Raji (cell line): ENCODE data around the gene SOX6.

Experiments used
- POLR2A ChIP-seq: IDR thresholded peaks from 2 replicates; pipeline ENCODE4 v1.6.1; 2011; ENCODE audit warnings: low read depth, low read length, control low read depth; ENCODE audit not compliant: insufficient read depth

Gene SOX6

DNA sequence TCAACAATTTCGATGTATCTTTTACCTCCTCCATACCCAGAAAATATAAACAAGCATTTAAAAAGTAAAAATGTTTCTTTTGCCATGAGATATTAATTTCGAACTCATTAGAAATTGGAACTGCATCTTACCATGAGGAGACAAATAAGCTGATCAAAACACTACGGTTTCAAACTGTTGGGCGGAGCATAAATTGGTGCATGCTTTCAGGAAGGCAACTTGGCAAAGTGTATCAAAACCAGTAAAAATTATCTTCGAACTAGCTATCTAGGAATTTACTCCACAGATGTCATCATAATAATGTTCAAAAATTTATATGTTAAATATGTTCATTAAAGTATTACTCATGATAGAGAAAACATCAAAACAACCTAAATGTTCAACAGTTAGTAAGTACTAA, 21.4 kb upstream of the SOX6 start:
- TF ChIP-seq POLR2A: no peak

DNA sequence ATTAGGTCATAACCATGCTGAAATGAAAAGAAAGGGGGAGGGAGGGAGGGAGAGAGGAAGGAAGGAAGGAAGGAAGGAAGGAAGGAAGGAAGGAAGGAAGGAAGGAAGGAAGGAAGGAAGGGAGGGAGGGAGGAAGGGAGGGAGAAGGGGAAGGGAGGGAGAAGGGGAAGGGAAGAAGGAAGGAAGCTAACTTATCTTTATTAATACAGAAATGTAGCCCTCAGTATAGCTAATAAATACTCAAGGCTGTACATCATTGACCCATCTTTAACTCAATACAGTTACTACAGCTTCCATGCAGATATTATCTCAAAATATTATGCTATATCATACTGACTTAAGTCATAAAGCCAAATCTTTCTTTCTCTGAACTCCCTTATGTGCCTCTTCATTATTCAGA, 17.4 kb upstream of the SOX6 start:
- no peak for TF ChIP-seq POLR2A

DNA sequence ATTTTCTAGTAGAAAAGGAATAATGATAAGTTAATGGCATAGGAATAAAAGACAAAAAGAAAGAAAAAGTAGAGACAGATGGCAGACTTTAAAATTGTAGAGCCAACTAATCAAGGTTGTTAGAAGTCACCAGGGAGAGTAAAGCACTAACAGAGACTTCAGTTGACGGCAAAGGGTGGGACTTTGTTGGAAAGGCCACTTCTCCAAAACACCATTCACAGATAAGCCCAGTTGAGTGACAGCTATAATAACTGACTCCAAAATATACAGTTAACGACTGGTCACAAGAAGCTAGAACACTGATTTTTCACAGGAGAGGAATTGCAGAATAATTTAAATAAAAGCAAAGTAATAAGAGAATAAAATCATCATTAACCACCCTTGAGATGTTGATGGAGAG, 16.0 kb upstream of the SOX6 start:
- no peak for TF ChIP-seq POLR2A

DNA sequence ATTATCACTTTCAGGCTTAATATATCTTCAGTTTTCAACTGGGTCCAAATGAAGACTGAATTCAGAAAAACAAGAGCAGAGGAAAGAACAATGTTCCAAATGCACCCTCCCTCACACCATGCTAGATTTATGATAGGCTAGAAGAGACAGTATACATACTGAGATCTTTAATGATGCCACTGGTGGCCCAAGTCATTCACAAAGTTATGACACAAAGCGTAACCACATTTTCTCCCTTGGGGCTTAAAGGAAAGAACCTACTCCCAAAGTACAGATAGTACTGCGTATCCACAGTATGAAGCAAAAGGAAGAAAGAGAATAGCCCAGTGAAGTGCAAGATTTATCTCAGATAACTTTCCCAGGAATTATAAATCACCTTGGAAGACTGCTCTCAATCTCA, 10.9 kb upstream of the SOX6 start:
- TF ChIP-seq POLR2A: no peak

DNA sequence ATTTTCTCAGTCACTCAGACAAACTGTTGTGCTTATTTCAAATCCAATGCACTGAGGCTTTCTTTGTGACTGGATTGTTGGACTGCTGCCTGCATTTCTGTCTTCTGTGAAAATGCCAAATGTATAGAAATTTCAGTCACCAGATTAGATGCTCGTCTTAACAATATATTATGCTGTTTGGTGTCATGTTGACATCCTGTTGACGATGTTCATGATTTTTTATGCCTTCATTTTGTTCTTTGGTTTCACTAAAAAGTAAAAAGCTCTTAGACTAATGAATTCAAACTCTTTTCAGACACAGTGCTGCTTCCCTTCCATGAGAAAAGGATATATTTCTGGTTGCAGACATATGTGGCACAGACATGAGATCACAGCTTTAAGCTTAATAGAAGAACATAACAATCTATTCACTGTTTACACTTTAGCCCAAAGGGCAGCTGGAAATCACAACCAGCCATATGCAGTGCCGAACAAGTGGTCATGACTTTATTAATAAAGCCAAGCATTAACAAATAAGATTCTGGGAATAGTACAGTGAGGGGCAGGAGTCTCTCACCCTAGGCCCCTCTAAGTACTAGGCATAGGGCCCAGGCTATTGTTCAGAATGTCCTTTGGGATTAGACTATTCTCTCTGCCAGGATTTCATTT, 9.4 kb upstream of the SOX6 start:
- no peak for TF ChIP-seq POLR2A

DNA sequence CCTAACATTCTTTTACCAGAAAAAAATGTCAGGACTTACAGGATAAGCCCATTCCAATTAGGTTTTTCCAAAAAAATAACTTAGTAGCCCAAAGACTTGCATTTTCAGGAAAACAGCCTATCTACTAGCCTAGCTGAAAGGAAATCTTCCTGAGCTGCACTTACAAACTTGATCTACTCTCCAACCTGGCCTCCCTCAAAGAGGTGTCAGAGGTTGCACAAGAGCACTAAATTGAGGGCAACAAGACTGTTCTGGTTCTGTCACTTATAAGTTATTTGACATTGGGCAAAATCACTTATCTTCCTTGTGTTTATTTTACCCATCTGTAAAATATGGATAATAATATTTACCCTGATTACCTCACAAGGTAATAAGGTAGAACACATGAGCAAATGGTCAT, 7.9 kb upstream of the SOX6 start:
- no peak for TF ChIP-seq POLR2A

DNA sequence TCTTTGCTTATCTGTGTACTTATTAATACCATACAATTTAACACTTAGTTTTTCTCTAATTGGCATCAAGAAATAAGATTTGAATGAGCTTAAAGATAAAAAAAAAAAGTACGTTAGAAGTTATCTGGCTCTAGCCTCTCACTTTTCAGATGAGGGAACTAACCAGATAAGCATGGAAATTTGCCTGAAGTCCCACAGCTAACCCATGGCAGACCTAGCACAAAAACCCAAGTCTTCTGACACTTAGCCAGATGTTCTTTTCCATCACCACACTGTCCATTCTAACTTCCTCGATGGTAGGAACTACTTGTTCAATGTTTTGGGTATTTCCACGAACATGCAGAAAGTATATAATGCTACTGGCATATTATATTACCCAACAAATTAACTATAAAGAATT, 7.4 kb upstream of the SOX6 start:
- no peak for TF ChIP-seq POLR2A

DNA sequence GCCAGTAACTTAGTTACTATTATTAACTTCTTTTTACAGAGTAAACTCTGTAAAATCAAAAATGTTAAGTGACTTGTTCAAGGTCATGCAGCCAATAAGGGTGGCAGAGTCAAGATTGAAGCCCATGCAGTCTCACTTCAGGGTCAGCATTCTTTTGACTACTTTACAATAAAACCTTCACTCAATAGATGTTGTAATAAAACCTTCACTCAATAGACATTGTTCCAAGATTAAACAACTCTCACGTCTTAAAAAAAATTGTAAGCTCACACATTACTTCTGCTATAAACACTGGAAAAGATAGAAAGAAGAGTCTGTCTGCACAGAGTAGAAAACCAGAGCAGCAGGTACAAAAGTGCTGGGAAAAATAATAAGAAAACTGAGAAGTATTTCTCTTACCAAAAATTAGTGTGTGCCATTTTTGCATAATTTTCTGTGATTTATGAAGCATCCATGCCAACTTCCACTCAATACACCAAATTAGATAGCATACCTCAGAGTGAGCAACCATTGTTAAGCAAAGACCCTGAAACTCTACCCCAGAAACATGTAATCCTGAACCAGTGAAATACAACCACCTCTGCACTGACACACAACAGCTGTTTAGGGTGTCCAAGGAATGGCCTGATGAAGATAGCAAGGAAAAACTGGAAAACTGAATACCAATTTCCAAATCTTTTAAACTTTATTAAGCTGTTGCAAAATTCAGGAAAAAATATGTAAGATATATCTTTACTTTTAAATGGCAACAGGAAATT, 4.9 kb upstream of the SOX6 start:
- TF ChIP-seq POLR2A: no peak

DNA sequence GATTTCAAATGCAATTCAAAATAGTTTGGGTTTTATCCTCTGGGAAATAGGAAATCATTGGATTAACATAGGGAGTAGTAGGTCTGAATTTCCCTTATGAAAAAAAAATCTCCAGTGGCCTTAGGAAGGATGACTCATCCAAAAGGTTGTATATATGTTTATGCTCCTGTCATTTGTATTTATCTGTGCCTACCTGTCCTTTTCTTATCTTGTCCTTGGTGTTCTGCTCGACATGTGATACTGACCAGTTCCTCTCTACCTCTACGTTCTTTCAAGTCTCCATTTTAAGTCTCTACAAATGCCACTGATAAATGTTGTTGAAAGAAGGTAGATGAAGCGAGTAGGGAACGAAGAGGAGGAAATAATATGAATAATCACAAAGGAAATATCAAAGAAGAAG, 3.0 kb upstream of the SOX6 start:
- no peak for TF ChIP-seq POLR2A

DNA sequence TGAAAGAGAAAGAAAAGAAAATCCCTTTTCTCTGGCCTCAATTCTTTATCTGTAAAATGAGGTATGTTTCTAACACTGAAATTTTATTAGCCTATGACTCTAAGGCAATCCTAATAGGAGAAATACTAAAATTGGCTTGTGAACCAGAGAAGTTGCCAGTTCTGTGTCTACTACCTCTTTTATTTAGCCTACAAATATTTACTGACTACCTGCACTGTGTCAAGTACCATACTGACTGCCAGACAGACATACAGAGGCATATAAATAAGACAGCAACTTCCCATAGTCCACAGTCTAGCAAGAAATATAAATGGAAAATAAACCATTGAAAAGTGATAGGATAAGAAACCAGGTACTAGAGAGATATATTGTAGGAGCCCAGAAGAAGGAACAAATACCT, 2.4 kb upstream of the SOX6 start:
- no peak for TF ChIP-seq POLR2A

DNA sequence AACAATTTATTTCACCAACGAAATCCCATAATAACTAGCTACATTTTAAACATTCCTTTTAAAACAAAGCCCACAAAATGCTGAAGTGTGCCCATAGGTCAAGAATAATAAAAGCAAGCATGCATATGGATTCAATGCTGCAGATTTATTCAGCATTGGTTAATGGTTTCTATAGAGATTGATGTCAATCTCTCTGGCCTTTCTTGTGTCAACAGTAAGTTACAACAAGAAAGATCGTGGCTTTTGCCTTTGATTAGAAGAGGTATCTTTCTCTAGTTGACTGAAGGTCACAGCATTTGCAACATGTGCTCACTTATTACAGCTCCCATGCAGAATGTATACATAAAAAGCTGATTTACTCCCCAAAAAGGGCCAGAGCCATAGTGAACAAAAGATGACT, 1.4 kb upstream of the SOX6 start:
- no peak for TF ChIP-seq POLR2A

DNA sequence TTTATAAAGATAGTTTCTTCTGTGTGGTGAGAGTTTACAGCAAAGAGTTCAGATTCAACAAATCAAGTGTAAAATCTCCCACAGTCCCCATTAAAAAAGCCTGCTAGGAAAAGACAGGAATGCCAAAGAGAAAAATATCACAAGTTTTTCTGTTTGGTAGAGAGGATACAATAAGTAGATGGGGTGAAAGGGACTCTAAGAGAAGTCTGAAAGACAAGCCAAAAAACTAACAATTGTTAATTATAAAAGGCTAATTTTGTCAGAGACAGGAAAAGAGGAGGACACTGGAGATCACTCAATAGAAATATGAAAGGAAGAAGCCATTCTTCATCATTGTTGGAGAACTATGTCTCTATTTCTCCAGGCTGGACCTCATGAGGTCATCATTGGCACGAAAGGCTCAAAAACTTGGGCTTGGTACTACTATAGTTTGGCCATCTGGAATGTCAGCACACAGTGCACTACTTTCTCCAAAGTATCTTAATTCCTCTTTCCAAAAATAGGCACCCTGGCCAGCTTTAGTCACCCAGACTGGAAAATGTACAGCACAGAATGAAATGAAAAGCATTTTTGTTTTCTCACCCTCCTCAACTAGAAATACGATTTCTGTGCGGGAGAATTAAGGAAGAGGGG, 531 bp upstream of the SOX6 start:
- no peak for TF ChIP-seq POLR2A

DNA sequence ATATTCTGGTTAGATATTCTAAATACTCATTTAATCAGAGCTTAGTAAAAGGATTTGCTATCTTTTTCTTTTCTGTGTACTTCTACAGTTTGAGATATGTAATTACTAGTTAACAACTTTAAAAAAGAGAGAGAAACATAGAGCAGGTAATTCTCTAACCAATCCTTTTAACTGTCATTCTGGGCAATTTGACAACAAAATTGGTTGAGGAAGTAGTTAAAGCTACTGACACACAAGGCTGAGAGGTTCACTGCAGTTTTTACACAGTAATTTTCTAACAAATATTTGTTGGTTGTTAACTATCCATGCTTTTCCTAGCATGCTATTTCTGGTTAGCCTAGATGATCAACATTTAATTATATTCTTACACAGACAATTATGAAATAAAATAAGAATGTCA, 3.6 kb downstream of the SOX6 start:
- TF ChIP-seq POLR2A: no peak

DNA sequence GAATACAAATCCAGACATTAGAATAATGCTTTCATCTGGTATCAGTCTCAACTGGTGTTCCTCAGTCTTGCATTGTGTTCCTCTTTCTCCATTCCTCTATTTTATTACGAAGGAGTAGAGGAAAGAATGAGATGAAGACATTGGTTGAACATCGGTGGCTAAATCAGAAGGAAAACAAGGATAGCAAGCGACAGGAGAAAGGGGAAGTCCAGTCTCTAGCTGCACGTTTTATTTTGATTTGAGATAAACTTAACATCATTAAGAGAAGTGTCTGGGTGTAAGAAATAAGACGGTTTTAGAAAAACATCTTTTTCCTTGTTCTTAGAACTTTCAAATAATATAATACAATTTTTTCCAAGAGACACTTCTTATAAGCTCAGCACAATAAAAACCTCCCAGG, 6.2 kb downstream of the SOX6 start:
- TF ChIP-seq POLR2A: no peak

DNA sequence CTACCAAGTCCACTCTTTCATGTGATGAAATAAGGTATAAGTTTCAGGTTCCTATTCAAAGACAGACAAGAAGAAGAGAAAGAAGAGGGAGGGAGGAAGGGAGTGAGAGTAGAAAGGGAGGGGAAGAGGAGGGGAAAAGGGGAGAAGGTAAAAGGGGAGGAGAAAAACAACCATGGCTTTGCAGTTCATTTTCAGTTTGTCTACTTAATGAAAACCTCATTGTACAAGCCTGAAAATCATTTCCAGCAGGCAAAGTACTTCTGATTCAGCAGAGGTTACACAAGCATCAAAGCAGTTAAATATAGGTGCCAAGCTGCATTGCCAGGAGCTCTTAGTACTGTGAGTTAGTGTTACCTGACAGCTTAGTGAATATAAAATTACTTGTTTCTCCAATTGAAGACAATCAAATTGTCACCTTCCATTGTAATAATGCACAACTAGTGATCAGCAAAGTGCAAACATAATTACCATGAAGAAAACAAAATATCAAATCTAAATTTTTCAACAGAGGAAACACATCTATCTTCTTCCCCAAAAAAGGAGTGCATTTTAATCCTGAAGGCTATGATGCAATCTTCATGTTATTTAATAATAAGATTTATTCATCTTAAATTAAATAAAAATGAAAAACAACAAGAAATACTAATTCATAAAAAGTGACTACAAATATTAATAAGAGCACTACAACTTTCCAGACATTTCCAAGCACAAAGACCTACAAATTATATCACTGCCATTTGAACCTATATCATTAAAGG, 8.2 kb downstream of the SOX6 start:
- TF ChIP-seq POLR2A: no peak

DNA sequence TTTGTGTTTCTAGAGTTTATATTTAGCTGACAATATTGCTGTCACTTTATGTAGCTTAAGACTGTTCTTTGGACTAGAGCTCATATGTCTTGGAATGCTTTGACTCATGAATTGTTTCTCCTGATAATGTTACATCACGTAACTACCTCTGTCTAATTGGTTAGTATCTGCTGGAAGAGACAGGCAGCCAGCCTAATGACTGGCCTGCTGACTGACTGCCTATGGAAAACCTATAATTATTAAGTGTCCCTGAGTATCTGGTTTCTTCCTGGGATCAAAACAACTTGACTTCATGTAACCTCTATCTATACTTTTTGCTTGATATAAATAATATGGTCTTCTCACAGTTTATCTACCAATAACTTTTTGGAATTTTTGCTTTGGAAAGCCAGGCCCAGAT, 9.4 kb downstream of the SOX6 start:
- TF ChIP-seq POLR2A: no peak
